HG02642 (cell line): Measurements from ENCODE around the gene CSF2.
A peak's percentile ranks its signal among the peaks of the same experiment; 100 is the strongest.
"Not testable (repeated sequence)": the region's sequence is repeated elsewhere in the genome, so short reads cannot be mapped to it uniquely, and the experiment has no call there.

Source experiments
- ATAC-seq: cut with Tn5 transposase; IDR thresholded peaks from one replicate; pipeline ENCODE4 v1.9.1; 2021; ENCODE audit warnings: mild to moderate bottlenecking; ENCODE audit not compliant: unreplicated experiment, poor library complexity

Gene CSF2

GRCh38 chr5:132103969-132104391, 30.4 kb downstream of the CSF2 start:
- ATAC-seq: peak; percentile 24

GRCh38 chr5:132104556-132104955, 31.0 kb downstream of the CSF2 start:
- no peak for ATAC-seq

GRCh38 chr5:132105688-132106087, 32.1 kb downstream of the CSF2 start:
- ATAC-seq: no peak

GRCh38 chr5:132108495-132108894, 34.9 kb downstream of the CSF2 start:
- ATAC-seq: not testable (repeated sequence)

GRCh38 chr5:132108957-132109356, 35.4 kb downstream of the CSF2 start:
- ATAC-seq: not testable (repeated sequence)

GRCh38 chr5:132109494-132110053, 36.0 kb downstream of the CSF2 start:
- no peak for ATAC-seq

GRCh38 chr5:132110195-132110594, 36.6 kb downstream of the CSF2 start:
- ATAC-seq: no peak

- ATAC-seq: no peak
These were observed 37.3 kb downstream of the CSF2 start for GRCh38 chr5:132110930-132111329.

GRCh38 chr5:132112111-132112510, 38.5 kb downstream of the CSF2 start:
- no peak for ATAC-seq

GRCh38 chr5:132114150-132115121, 40.8 kb downstream of the CSF2 start:
- ATAC-seq: no peak

GRCh38 chr5:132115375-132115774, 41.8 kb downstream of the CSF2 start:
- no peak for ATAC-seq

GRCh38 chr5:132116072-132116471, 42.5 kb downstream of the CSF2 start:
- no peak for ATAC-seq

- not testable (repeated sequence) for ATAC-seq
These were observed 43.4 kb downstream of the CSF2 start for GRCh38 chr5:132116909-132117489.

- ATAC-seq: not testable (repeated sequence)
These were observed 47.1 kb downstream of the CSF2 start for GRCh38 chr5:132120717-132121116.

GRCh38 chr5:132122971-132123370, 49.4 kb downstream of the CSF2 start:
- not testable (repeated sequence) for ATAC-seq

- ATAC-seq: not testable (repeated sequence)
These were observed 50.0 kb downstream of the CSF2 start for GRCh38 chr5:132123578-132123977.
